GM19468 (cell line): Measurements from ENCODE around the gene ELN.
"Not testable (repeated sequence)": the region's sequence is repeated elsewhere in the genome, so short reads cannot be mapped to it uniquely, and the experiment has no call there.

ENCODE experiments used
- ATAC-seq: cut with Tn5 transposase; IDR thresholded peaks from one replicate; pipeline ENCODE4 v1.9.1; 2021; ENCODE audit warnings: mild to moderate bottlenecking, moderate library complexity, moderate number of reproducible peaks; ENCODE audit not compliant: unreplicated experiment; ENCODE audit errors: extremely low read depth

The ELN gene

DNA sequence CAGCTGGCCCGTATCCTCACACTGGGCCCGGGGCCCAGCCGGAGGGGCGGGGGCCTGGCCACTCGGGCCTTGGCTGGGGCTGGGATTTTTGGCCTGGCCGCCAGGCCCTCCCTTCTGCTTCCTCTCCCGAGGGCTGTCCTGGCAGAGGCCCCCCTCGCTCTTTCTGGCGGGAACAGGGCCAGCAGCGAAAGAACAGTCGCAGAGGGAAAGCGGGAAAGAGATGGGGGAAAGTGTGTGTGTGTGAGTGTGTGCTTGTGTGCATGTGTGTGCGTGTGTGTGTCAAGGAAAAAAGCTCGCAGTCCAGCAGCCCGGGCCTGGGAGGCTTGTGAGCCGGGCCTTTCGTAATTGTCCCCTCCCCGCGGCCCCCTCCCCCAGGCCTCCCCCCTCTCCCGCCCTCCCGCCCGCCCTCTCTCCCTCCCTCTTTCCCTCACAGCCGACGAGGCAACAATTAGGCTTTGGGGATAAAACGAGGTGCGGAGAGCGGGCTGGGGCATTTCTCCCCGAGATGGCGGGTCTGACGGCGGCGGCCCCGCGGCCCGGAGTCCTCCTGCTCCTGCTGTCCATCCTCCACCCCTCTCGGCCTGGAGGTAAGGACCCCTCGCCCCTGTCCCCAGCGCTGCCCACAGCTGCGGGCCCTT is at the start of gene ELN:
TSS of gene ELN (plus strand) at position 491 of the 638 bp plus-strand sequence. CDS start at position 506, 15 bp downstream.
- no peak for ATAC-seq

DNA sequence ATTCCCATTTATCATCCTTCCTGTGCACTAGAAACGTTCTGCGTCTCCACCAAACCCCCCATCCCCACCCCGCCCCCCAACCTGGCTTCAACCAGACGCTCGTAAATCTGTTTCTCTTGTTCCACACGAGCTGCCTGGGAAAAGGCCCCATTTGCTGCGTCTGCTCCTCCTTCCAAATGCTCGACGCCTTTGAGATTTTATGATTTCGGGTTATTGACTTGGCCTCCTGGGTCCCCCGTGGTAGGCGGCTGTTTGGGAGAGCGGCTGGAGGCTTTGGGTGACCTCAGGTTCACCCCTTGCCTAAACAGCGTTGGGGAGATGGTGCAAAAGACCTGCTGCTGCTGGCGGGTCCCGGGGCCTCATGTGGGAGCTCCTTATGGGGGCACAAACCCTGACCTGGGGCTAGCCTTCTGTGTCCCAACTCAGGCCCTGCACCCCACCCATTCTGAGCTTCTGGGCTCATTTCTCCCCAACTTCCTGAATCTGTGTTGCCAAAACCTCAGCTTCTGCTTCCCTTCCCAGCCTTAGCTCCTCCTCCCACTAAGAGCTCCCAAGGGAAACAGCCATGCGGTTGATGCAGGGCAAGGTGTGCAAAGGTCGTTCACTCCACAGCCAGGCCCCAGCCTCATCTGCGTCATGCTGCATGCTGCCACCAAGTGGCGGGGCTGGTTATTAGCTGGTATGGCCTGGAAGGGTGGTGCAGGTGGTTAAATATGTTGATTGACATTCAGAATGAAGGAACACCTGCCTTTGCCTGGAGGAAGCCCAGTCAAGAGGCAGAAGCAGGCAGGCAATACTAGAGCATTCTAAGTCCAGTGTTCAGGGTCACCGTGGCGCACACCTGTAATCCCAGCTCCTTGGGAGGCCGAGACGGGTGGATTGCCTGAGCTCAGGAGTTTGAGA is 49.1 kb upstream of the ELN start:
- ATAC-seq, result no peak

DNA sequence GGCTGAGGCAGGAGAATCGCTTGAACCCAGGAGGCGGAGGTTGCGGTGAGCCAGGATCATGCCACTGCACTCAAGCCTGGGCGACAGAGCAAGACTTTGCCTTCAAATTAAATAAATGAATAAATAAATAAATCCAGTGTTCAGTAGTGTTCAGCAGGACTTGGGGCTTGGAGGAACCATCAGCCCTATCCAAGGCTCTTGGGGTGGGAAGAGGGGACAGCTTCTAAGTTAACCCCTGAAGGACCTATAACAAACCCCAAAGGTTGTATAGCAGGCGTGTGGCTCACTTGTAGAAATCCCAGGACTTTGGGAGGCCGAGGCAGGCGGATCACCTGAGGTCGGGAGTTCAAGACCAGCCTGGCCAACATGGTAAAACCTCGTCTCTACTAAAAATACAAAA is 48.3 kb upstream of the ELN start:
- not testable (repeated sequence) for ATAC-seq

DNA sequence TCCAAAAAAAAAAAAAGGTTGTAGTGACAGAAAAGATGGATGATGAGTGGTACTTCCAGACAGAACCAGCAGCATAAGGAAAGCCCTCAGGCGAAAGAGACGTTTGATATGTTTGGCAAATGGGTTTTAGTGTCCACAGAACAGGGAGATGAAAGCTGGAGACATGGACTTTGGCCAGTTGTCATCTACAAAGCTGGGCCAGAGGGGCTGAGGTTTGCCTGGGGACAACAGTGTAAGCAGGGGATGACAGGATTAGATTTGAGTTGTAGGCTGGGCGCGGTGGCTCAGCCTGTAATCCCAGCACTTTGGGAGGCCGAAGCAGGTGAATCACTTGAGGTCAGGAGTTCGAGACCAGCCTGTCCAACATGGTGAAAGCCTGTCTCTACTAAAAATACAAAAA is 47.8 kb upstream of the ELN start:
- ATAC-seq, result no peak

DNA sequence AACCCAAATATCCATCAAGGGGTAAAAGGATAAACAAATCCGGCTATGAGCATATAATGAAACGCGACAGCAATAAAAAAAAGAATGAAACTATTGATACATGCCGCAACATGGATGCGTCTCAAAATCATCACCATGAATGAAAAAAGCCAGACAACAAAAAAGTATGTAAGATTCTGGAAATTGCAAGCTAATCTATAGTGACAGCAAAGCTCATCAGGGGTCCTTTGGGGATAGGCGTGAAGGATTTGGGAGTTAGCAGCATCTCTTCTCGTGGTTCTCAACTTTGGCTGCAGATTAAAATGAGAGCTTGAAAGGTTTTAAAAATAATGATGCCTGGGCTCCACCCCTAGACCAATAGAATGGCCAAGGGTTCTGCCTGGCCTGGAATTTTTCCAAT is 46.0 kb upstream of the ELN start:
- no peak for ATAC-seq

DNA sequence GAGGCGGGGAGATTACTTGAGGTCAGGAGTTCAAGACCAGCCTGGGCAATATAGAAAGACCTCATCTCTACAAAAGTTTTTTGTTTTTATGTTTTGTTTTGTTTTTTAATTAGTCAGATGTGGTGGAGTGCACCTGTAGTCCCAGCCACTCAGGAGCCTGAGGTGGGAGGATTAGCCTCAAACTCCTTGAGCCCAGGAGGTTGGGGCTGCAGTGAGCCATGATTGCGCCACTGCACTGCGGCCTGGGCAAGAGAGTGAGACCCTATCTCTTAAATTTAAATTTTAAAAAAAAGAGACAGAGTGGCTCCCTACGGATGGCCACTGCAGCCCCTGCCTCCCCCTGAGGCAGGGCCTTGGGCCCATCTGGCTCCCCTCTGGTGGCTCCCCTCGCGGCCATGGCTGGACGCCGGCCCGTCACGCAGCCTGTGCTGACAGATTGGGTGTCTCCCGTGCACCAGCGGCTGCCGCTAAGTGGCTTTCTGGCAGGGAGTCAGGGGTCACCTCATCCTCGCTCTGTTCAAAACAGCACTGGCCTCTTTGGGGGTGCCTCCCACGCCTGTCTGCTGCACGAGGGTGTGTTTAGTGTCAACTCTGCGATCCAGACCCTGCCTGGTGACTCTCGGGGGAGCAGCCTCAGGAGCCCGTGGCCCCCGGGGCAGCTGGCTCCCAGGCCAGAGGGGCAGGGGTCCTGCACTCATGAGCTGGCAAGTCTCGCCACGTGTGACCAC is 44.4 kb upstream of the ELN start:
- no peak for ATAC-seq

DNA sequence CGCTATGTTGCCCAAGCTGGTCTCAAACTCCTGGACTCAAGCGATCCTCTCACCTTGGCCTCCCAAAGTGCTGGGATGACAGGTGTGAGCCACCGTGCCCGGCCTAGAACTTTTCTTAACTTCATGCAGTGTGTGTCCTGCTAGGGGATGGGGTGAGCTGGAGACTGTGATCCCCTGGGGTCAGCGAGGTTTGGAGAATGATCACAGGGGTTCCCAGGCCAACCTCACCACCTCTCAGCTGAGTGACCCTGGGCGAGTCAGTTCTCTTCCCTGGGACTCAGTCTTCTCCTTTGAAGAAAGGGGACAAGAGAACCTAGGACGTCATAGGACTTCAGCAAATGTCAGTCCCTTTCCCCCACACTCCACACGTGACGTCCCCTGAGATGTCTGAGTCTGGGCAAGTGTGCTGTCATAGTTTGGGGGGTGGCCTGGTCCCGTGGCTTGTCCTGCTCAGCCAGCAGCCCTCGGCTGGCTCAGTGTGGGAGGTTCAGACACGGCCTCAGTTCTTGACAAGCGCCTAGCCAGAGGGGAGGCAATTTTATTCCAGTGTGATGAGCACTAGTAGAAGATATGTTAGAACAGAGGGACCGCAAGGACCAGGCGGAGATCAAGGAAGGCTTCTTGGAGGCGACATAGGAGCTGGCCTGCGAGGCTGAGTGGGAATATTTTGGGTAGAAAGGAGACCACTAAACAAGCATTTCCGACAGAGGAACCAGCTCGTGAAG is 43.3 kb upstream of the ELN start:
- no peak for ATAC-seq

DNA sequence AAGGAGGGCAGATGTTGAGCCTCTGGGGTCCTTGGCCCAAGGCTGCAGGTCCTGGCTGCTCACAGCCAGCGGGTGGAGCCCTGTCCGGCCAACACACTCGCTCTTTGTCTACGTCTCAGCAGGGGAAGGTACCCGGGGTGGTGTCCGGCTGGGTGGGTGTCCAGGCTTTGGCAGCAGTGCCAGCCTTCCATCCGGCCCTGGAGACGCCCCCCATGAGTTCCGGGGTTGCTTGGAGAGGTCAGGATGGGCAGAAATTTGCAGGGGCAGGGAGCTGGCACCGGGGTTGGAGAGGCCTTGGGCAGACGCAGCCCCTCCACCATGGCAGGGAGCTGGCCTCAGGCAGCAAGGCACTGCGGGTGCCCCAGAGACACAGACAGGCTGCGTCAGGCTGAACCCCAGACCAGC is 42.2 kb upstream of the ELN start:
- no peak for ATAC-seq

DNA sequence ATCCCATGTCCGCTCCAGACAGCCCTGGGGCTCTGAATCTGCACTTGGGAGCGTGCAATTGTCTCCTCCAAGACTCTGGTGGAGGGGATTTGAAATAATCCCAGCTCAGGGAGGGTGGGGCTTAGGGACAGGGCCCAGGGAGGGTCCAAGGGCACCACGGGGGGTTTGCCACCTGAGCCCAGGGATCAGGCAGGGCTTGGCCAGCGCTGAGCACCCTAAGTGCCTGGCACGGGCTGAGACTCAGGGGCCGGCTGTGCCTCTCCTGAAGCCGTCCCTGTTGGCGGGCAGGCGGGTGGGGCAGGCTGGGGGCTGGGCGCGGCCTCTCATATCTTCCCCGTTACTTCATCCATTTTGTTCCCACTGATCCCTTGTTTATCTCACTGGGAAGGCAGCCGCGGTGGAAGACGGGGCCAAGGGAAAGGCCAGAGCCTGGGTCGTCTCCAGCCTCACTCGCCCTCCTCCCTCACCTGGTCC is 41.8 kb upstream of the ELN start:
- no peak for ATAC-seq

DNA sequence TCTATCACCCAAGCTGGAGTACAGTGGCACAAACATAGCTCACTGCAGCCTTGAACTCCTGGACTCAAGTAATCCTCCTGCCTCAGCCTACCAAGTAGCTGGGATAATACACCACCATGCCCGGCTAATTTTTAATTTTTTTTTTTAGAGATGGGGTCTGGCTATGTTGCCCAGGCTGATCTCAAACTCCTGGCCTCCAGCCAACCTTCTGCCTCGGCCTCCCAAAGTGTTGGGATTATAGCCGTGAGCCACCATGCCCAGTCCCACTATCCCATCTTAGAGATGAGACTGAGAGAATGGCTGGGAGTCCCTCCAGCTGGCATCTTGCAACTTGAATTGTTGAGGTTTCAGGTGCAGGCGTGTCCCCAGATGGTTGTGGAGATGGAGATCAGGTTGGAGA is 40.7 kb upstream of the ELN start:
- ATAC-seq, result no peak

DNA sequence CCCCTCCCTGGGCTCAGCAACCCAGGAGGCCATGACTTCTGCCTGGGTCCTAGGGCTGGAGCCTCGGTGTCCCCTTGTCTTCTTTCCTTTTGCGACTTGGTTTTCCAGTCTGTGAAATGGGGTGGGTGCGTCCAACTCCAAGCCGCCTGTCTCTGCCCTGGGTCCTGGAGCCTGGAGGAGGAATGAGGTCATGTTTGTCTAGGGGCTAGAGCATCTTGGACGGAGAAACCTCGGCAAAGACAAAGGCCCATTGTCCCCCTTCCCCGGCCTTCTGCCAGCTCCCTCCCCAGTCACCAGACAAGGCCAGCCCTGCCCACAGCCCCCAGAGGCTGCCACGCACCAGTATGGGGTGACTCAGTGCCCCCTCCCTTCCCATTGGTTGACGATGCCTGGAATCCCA is 39.8 kb upstream of the ELN start:
- no peak for ATAC-seq

DNA sequence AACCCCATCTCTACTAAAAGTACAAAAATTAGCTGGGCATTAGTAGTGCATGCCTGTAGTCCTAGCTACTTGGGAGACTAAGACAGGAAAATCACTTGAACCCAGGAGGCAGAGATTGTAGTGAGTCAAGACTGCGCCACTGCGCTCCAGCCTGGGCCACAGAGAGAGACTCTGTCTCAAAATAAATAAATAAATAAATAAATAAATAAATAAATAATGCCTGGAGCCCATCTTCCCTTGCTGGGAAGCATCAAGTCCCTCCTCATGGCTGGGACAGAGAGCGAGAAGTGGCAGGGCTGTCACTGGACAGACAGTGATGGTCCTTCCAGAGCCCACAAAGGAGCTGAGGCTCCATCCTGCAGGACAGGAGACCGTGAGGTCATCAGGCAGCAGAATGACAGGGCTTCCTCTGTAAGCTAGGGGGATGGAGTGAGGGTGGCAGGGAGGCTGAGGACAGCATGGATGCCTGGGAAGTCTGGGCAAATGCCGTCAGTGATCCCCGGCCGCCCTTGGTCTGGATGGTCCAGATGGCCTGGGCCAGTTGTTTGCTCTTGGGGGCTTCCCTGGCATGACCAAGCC is 36.4 kb upstream of the ELN start:
- ATAC-seq, result no peak

DNA sequence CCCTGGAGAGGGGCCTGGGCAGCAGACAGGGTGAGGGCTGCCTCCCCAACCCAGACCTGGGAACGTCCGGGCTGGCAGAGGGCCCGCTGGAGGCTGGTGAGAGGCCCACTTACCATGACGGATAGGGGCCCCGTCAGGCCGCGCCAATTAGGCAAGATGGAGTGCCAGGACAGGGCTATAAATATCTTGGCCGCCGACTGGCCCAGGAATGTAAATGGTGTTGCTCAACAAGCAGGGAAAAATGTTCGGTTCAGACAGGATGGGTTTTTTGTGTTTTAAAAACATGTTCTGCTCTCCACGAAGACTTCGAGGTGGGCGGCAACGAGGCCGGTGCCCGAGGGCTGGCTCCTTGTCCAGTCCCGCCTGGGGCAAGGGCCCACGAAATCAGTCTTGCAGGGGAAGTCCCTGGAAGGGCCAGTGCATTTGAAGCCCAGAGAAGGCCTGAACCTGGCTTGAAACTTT is 35.8 kb upstream of the ELN start:
- ATAC-seq, result no peak

DNA sequence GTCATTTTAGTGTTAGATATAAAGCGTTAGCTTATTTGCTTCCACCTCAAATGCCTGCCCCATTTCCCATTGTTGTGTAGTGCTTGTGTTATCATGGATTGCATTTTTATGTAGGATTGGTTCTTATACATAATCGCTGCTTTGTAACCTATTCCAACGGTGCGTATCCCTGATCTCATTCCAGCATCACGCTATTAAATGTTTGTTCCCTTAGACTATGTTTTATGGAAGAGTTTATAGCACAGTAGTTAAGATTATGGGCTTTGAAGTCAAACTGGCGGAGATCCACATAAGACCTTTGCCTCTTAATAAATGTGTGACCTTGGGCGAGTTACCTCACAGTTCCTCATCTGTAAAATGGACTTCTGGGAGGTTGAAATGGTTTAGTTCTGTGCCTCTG is 34.0 kb upstream of the ELN start:
- ATAC-seq, result no peak

DNA sequence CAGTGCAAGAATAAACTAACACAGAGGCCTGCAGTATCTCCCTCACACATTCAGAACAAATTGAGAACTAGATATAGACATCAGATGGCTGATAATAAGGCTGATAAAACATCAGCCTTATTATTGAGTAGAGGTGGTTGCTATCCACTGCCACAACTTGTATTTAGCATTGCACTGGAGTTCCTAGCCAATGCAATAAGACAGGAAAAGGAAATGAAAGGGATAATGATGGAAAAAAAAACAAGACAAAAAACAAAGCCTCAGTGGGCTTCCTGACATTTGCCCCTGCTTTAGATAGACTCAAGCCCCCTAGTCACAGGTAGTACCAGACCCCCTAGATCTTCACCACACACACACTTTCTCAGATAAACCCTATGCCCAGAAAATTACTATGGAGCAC is 33.2 kb upstream of the ELN start:
- ATAC-seq, result no peak

DNA sequence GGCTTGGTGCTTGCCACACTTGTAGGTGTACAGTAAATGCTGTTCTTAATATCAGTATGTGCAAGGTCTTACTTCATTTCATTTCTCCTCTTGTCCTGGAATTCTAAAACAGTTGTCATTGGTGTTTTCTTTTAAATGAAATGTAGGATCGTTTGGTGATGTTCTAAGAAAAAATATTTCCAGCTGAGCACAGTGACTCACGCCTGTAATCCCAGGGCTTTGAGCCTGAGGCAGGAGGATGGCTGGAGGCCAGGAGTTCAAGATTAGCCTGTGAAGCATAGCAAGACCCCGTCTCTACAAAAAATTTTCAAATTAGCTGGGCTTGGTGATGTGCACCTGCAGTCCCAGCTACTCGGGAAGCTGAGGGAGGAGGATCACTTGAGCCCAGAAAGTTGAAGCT is 32.6 kb upstream of the ELN start:
- no peak for ATAC-seq

DNA sequence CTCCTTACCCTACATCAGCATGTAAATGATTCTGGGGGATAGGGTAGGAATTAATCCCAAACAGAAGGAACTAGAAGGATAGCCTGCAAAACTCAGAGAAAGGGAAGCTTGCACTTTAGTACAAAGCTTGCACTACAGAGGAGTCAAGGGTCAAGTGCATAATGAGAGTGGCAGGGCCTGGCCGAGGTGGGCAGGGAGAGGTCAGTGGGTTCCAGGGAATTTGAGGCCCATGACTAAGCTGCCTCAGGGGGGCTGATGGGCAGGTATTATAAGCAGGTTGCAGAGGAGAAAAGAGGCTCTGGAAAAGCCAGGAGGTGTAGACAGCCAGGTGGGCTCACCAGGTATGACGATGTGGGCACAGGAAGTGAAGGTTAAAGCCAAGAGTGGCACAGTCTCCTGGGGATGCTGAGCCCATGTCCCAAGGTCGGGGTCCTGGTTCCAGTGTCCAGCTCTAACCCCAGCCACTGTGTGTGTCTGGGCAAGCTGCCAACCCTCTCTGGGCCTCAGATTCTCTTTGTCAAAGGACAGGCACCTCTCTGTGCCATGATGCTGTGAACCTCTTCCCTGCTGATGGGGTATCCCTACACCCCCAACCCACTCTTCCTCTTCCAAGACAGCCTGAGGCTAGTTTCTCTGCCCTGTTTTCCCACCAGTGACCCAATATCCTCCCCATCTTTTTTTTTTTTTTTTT is 32.0 kb upstream of the ELN start:
- ATAC-seq, result no peak

DNA sequence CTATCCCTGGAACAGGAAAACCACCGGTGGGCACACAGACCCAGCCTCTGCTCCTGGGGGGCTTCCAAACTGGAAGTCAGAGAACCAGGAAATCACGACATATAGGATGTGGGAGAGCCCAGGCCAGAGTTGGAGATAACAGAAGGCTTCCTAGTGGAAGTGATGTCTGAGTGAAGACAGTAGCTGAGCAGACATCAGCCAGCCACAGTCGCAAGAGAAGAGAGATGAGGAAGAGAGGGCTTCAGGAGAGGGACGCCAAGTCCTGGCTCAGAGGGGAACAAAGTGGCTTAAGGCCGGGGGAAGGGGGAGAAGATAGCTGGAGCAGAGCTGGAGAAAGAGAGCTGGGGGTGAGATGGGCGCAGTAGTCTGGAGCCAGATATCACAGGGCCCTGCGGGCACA is 30.9 kb upstream of the ELN start:
- ATAC-seq, result no peak

DNA sequence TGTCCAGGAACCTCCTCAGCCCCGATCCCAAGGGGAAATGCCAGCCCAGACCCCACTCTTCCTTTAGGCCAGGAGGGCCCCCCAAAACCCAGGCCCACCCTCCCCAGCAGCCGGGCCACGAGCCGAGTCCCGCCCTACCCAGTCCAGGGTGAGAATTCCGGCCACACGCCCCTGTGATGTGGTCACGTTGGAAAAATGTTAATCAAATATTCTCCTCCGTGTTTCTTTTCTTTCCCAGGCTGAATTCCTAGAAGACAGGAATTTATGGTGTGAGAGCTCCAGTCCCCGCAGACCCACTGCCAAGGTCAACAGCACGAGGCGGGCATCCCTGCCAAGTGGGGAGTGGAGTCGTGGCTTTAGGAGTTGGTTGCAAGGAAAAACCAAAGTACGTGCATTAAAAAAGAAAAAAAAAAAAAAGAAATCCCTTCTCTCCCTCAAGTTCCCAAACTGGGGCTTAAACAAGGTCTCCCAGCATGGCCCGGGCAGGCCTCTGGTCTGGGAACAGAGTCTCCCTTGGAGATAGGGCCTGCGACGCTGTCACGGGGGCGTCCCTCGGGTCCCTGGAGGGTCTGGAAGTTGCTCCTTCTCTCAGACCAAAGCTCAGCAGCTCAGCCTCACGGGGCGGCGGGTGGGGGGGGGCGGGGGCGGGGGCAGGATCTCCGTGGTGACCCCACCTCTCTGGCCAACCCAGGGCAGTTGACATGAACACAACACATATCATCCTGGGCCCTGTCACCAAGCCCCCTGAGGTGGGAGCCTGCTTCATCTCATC is 28.1 kb upstream of the ELN start:
- ATAC-seq, result no peak
